Astrocyte (in vitro differentiated cells and primary cell): ENCODE measurements around the gene RAPGEF4. TPM values are rescaled to one million over a fixed set of nuclear protein-coding genes. Genes with fewer than 3 reads are reported as not detected.

Experiments
- DNase-seq: peaks from one replicate; pipeline ENCODE4 v3.0.0-alpha.2; 2010; ENCODE audit warnings: low read depth
- FAIRE-seq: peaks from 2 replicates; lab custom pipeline; 2011; peaks lifted over from hg19 to GRCh38; lab: Jason Lieb, UNC
- H2AFZ ChIP-seq: 2 replicates; pipeline ENCODE4 v1.6.0; 2012; ENCODE audit warnings: low read depth, low read length, inconsistent platforms
- H3K27ac ChIP-seq: 2 replicates; pipeline ENCODE4 v1.5.1; 2011; ENCODE audit warnings: low read depth, low read length, inconsistent platforms
- H3K27me3 ChIP-seq: 2 replicates; pipeline ENCODE4 v1.6.0; 2011; ENCODE audit warnings: low read length, inconsistent platforms; ENCODE audit not compliant: insufficient read depth
- H3K36me3 ChIP-seq: 2 replicates; pipeline ENCODE4 v1.5.1; 2011; ENCODE audit warnings: low read length, inconsistent platforms; ENCODE audit not compliant: insufficient read depth
- H3K4me1 ChIP-seq: 2 replicates; pipeline ENCODE4 v1.5.1; 2011; ENCODE audit warnings: low read length, inconsistent platforms; ENCODE audit not compliant: insufficient read depth
- H3K4me2 ChIP-seq: 2 replicates; pipeline ENCODE4 v1.6.0; 2012; ENCODE audit warnings: low read length, inconsistent platforms
- H3K4me3 ChIP-seq: 2 replicates; pipeline ENCODE4 v1.5.1; 2011; ENCODE audit warnings: low read depth, mild to moderate bottlenecking, low read length, inconsistent platforms; ENCODE audit not compliant: insufficient read depth
- H3K79me2 ChIP-seq: 2 replicates; pipeline ENCODE4 v1.6.0; 2012; ENCODE audit warnings: mild to moderate bottlenecking, low read length, inconsistent platforms; ENCODE audit not compliant: insufficient read depth
- H3K9ac ChIP-seq: 2 replicates; pipeline ENCODE4 v1.6.0; 2012; ENCODE audit warnings: mild to moderate bottlenecking, low read length, inconsistent platforms
- H3K9me3 ChIP-seq: 2 replicates; pipeline ENCODE4 v1.5.1; 2012; ENCODE audit warnings: low read depth, mild to moderate bottlenecking, low read length, inconsistent platforms; ENCODE audit not compliant: insufficient read depth
- H4K20me1 ChIP-seq: 2 replicates; pipeline ENCODE4 v1.6.0; 2012; ENCODE audit warnings: low read length, inconsistent platforms; ENCODE audit not compliant: insufficient read depth
- H3K27ac Mint-ChIP-seq: one replicate; pipeline ENCODE4 v1.8.0; 2021; ENCODE audit warnings: mild to moderate bottlenecking, mixed read lengths; ENCODE audit not compliant: unreplicated experiment
- H3K27me3 Mint-ChIP-seq: one replicate; pipeline ENCODE4 v1.8.0; 2021; ENCODE audit warnings: low read depth, mixed read lengths; ENCODE audit not compliant: unreplicated experiment
- H3K36me3 Mint-ChIP-seq: one replicate; pipeline ENCODE4 v1.8.0; 2021; ENCODE audit warnings: low read depth, mixed read lengths; ENCODE audit not compliant: unreplicated experiment
- H3K4me1 Mint-ChIP-seq: one replicate; pipeline ENCODE4 v1.8.0; 2021; ENCODE audit warnings: low read depth, mixed read lengths; ENCODE audit not compliant: unreplicated experiment
- H3K4me3 Mint-ChIP-seq: one replicate; pipeline ENCODE4 v1.8.0; 2021; ENCODE audit warnings: mild to moderate bottlenecking, moderate library complexity, mixed read lengths; ENCODE audit not compliant: unreplicated experiment
- H3K9me3 Mint-ChIP-seq: one replicate; pipeline ENCODE4 v1.8.0; 2021; ENCODE audit warnings: mild to moderate bottlenecking, mixed read lengths; ENCODE audit not compliant: unreplicated experiment
- CTCF ChIP-seq: IDR thresholded peaks from 2 replicates; pipeline ENCODE4 v1.5.1; 2011; ENCODE audit warnings: low read depth, mild to moderate bottlenecking, inconsistent platforms, low read length, moderate library complexity; ENCODE audit not compliant: insufficient read depth
- EZH2 ChIP-seq: IDR thresholded peaks from 2 replicates; pipeline ENCODE4 v1.6.1; 2012; ENCODE audit warnings: mild to moderate bottlenecking, low read length, inconsistent platforms; ENCODE audit not compliant: insufficient read depth
- total RNA-seq: library from RNA; stranded (reverse); gene quantifications from 2 replicates; pipeline ENCODE4 v1.2.1, GENCODE V29; 2021

RAPGEF4 gene
- total RNA-seq, 1 donor from 2014 or later, result 1.1 TPM

- H3K9ac ChIP-seq, result no peak overlapping the region
- no peaks in the 10 kb centered on the region for H3K27me3 Mint-ChIP-seq
- no peak overlapping the region for H3K4me3 Mint-ChIP-seq
- H3K9me3 ChIP-seq, result no peaks in the 10 kb centered on the region
- H3K27ac Mint-ChIP-seq, result no peak overlapping the region
- DNase-seq, result no peak
- no peak for TF ChIP-seq CTCF
- no peak overlapping the region for H2AFZ ChIP-seq
- H3K4me1 ChIP-seq, result no peaks in the 10 kb centered on the region
- H3K4me2 ChIP-seq, result no peak overlapping the region
- H3K36me3 Mint-ChIP-seq, result peaks cover 3% of the 10 kb centered on the region
- H3K27me3 ChIP-seq, result no peaks in the 10 kb centered on the region
- H3K79me2 ChIP-seq, result no peaks in the 10 kb centered on the region
- no peak for FAIRE-seq
- H3K36me3 ChIP-seq, result no peaks in the 10 kb centered on the region
- H4K20me1 ChIP-seq, result no peaks in the 10 kb centered on the region
- no peak overlapping the region for H3K4me3 ChIP-seq
- no peaks in the 10 kb centered on the region for H3K9me3 Mint-ChIP-seq
- H3K27ac ChIP-seq, result no peak overlapping the region
- peaks cover 6% of the 10 kb centered on the region for H3K4me1 Mint-ChIP-seq
Measured at GRCh38 chr2:173001664-173002604, 266.3 kb downstream of the RAPGEF4 start.

GRCh38 chr2:173002751-173003541, 267.3 kb downstream of the RAPGEF4 start:
- TF ChIP-seq EZH2 (no peak), CTCF (no peak)
- no peaks in the 10 kb centered on the region for H3K79me2 ChIP-seq
- H3K4me3 Mint-ChIP-seq, result no peak overlapping the region
- no peak overlapping the region for H3K4me3 ChIP-seq
- H3K36me3 Mint-ChIP-seq, result peaks cover 3% of the 10 kb centered on the region
- no peaks in the 10 kb centered on the region for H3K27me3 ChIP-seq
- no peak overlapping the region for H3K9ac ChIP-seq
- no peaks in the 10 kb centered on the region for H3K9me3 Mint-ChIP-seq
- no peaks in the 10 kb centered on the region for H3K9me3 ChIP-seq
- no peak overlapping the region for H3K27ac ChIP-seq
- peaks cover 4% of the 10 kb centered on the region for H3K4me1 Mint-ChIP-seq
- H3K4me1 ChIP-seq, result no peaks in the 10 kb centered on the region
- H3K4me2 ChIP-seq, result no peak overlapping the region
- no peak for FAIRE-seq
- H4K20me1 ChIP-seq, result no peaks in the 10 kb centered on the region
- no peaks in the 10 kb centered on the region for H3K36me3 ChIP-seq
- no peak overlapping the region for H3K27ac Mint-ChIP-seq
- no peaks in the 10 kb centered on the region for H3K27me3 Mint-ChIP-seq
- DNase-seq, result no peak
- no peak overlapping the region for H2AFZ ChIP-seq
